NT2/D1 (cell line): ENCODE data around the gene PTRHD1.
"Not testable (repeated sequence)": the region's sequence is repeated elsewhere in the genome, so short reads cannot be mapped to it uniquely, and the experiment has no call there.

Experiments used
- DNase-seq: peaks from one replicate; pipeline ENCODE4 v3.0.0-alpha.2; 2011; ENCODE audit warnings: low read depth, low spot score
- H3K27me3 ChIP-seq: 2 replicates; pipeline ENCODE4 v1.6.0; 2011; ENCODE audit warnings: mild to moderate bottlenecking; ENCODE audit not compliant: insufficient read length, insufficient read depth
- H3K36me3 ChIP-seq: 2 replicates; pipeline ENCODE4 v1.6.1; 2011; ENCODE audit warnings: mild to moderate bottlenecking, low read length, mixed read lengths; ENCODE audit not compliant: insufficient read depth, insufficient read length
- H3K4me1 ChIP-seq: 2 replicates; pipeline ENCODE4 v1.5.1; 2011; ENCODE audit not compliant: insufficient read depth, insufficient read length
- H3K4me3 ChIP-seq: 2 replicates; pipeline ENCODE4 v1.5.1; 2011; ENCODE audit warnings: low read depth; ENCODE audit not compliant: insufficient read length
- H3K9ac ChIP-seq: 2 replicates; pipeline ENCODE4 v1.6.0; 2011; ENCODE audit warnings: low read depth; ENCODE audit not compliant: insufficient read length
- H3K9me3 ChIP-seq: 2 replicates; pipeline ENCODE4 v1.5.1; 2011; ENCODE audit warnings: mild to moderate bottlenecking, low read length; ENCODE audit not compliant: insufficient read depth
- SUZ12 ChIP-seq: IDR thresholded peaks from 2 replicates; pipeline ENCODE4 v1.6.1; 2011; ENCODE audit not compliant: insufficient read length, insufficient read depth; ENCODE audit errors: extremely low read depth
- YY1 ChIP-seq: IDR thresholded peaks from 2 replicates; pipeline ENCODE4 v1.6.1; 2011; ENCODE audit not compliant: insufficient read length, insufficient read depth
- ZNF274 ChIP-seq: IDR thresholded peaks from 2 replicates; pipeline ENCODE4 v1.6.1; 2011; ENCODE audit warnings: mild to moderate bottlenecking, low read depth, low read length

PTRHD1 gene

DNA sequence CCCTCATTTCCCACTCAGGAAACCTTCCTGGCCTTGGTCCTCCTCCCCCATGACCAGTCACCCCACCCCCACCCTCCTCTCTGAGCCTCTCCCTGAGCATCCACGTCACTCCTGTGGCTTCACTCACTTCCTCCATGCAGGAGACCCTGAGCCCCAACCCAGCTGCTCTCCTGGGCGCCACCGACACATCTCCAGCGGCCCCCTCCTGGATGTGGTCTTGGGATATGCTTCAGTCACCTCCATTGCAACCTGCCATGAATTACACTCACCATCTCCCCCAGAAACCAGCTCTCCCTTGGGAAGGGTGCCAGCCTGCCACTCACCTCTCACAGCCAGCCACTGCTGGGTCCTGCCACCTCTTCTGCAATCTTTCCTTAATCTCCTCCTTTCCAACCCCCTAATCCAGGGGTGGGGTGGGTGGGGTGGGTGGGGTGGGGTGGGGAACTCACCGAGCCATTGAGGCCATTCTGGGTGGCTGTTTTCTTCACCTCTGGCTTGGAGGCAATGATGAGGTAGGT lies 44.9 kb upstream of the PTRHD1 start:
- Histone ChIP-seq H3K4me1 (peaks cover 13% of the 10 kb centered on the region), H3K4me3 (no peak overlapping the region), H3K9ac (no peak overlapping the region), H3K9me3 (peaks cover 6% of the 10 kb centered on the region; the same call in 1 of the 2 replicates), H3K36me3 (peaks cover 26% of the 10 kb centered on the region), H3K27me3 (no peaks in the 10 kb centered on the region)
- TF ChIP-seq YY1 (no peak), SUZ12 (no peak), ZNF274 (no peak)
- no peak for DNase-seq

GRCh38 chr2:24836706-24837105 lies 43.5 kb upstream of the PTRHD1 start:
- H3K9ac ChIP-seq = no peak overlapping the region
- H3K4me1 ChIP-seq = peaks cover 17% of the 10 kb centered on the region
- TF ChIP-seq YY1 = no peak
- no peak for TF ChIP-seq ZNF274
- TF ChIP-seq SUZ12 = no peak
- no peaks in the 10 kb centered on the region for H3K27me3 ChIP-seq
- peaks cover 26% of the 10 kb centered on the region for H3K36me3 ChIP-seq
- H3K9me3 ChIP-seq = peaks cover 6% of the 10 kb centered on the region; the same call in 1 of the 2 replicates
- no peak overlapping the region for H3K4me3 ChIP-seq
- no peak for DNase-seq

DNA sequence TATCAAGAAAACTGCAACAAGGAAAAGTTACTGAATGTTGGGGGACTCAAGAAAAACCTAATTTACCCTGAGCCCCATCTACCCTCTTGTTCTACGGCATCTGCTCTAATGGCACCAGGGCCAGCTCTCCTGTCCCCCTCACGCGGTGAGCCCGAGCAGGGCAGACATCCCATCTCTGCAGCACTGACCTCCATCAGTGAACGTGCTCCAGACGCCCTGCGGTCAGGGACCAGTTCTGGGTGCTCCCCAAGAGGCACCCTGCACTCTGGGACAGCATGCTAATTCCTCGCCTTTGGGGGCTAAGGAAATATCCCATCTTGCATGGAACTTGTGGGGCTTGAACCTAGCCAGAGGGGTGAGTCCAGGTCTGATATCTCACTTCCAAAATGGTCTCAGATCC lies 43.0 kb upstream of the PTRHD1 start:
- DNase-seq = no peak
- no peaks in the 10 kb centered on the region for H3K27me3 ChIP-seq
- H3K4me3 ChIP-seq = no peak overlapping the region
- H3K36me3 ChIP-seq = peaks cover 26% of the 10 kb centered on the region
- TF ChIP-seq SUZ12 (no peak), ZNF274 (no peak), YY1 (no peak)
- H3K9ac ChIP-seq = no peak overlapping the region
- H3K4me1 ChIP-seq = peaks cover 17% of the 10 kb centered on the region
- peaks cover 6% of the 10 kb centered on the region; the same call in 1 of the 2 replicates for H3K9me3 ChIP-seq

GRCh38 chr2:24835411-24835810 lies 42.2 kb upstream of the PTRHD1 start:
- H3K36me3 ChIP-seq = peaks cover 28% of the 10 kb centered on the region
- H3K4me1 ChIP-seq = peaks cover 17% of the 10 kb centered on the region
- not testable (repeated sequence) for H3K9ac ChIP-seq, H3K27me3 ChIP-seq, DNase-seq, H3K9me3 ChIP-seq, H3K4me3 ChIP-seq

- Histone ChIP-seq H3K27me3 (no peaks in the 10 kb centered on the region), H3K9me3 (peaks cover 6% of the 10 kb centered on the region; the same call in 1 of the 2 replicates), H3K4me1 (peaks cover 17% of the 10 kb centered on the region), H3K36me3 (peaks cover 30% of the 10 kb centered on the region), H3K9ac (no peak overlapping the region), H3K4me3 (no peak overlapping the region)
- DNase-seq = no peak
- no peak for TF ChIP-seq ZNF274
- TF ChIP-seq YY1 = no peak
- no peak for TF ChIP-seq SUZ12
These were observed 41.7 kb upstream of the PTRHD1 start for GRCh38 chr2:24834733-24835395.

GRCh38 chr2:24833821-24834732 lies 40.9 kb upstream of the PTRHD1 start:
- no peak for TF ChIP-seq ZNF274
- TF ChIP-seq YY1 = no peak
- no peak for TF ChIP-seq SUZ12
- H3K27me3 ChIP-seq = no peaks in the 10 kb centered on the region
- H3K4me3 ChIP-seq = no peak overlapping the region
- peaks cover 6% of the 10 kb centered on the region; the same call in 1 of the 2 replicates for H3K9me3 ChIP-seq
- no peak overlapping the region for H3K9ac ChIP-seq
- DNase-seq = no peak
- peaks cover 17% of the 10 kb centered on the region for H3K4me1 ChIP-seq
- H3K36me3 ChIP-seq = peaks cover 27% of the 10 kb centered on the region
